HepG2 (cell line): ENCODE results near the gene HS3ST5. TPM values are rescaled to one million over a fixed set of nuclear protein-coding genes. Genes with fewer than 3 reads are reported as not detected.

Source experiments
- CCDC6 ChIP-seq: sonication (generic); formaldehyde crosslinking; IDR thresholded peaks from 2 replicates; pipeline ENCODE4 v1.8.1; 2022; ENCODE audit warnings: mild to moderate bottlenecking, missing genetic modification reagents, moderate library complexity
- GATAD2A ChIP-seq: IDR thresholded peaks from 2 replicates; pipeline ENCODE4 v1.6.1; 2016
- MXD4 ChIP-seq: IDR thresholded peaks from 2 replicates; pipeline ENCODE4 v1.6.1; 2016; ENCODE audit warnings: mild to moderate bottlenecking, missing biosample characterization, missing genetic modification reagents
- NCOA5 ChIP-seq: sonication (generic); formaldehyde crosslinking; IDR thresholded peaks from 2 replicates; pipeline ENCODE4 v1.4.0; 2020; ENCODE audit warnings: missing genetic modification reagents
- NFIC ChIP-seq: IDR thresholded peaks from 2 replicates; pipeline ENCODE4 v1.6.1; 2012; ENCODE audit warnings: mild to moderate bottlenecking, low read length, inconsistent platforms
- NRL ChIP-seq: sonication (generic); formaldehyde crosslinking; IDR thresholded peaks from 2 replicates; pipeline ENCODE4 v1.5.0; 2020; ENCODE audit warnings: missing genetic modification reagents, mild to moderate bottlenecking, moderate library complexity, borderline replicate concordance
- REXO4 ChIP-seq: sonication (generic); formaldehyde crosslinking; IDR thresholded peaks from 2 replicates; pipeline ENCODE4 v1.8.0; 2022; ENCODE audit warnings: missing genetic modification reagents, mild to moderate bottlenecking, borderline replicate concordance
- SMARCC2 ChIP-seq: fragments of 450-650 bp; IDR thresholded peaks from 2 replicates; pipeline ENCODE4 v1.6.1; 2017; ENCODE audit warnings: antibody characterized with exemption, mild to moderate bottlenecking
- TRIM24 ChIP-seq: sonication (generic); formaldehyde crosslinking; IDR thresholded peaks from 2 replicates; pipeline ENCODE4 v1.8.0; 2022; ENCODE audit warnings: mild to moderate bottlenecking, missing genetic modification reagents
- ZNF251 ChIP-seq: sonication (generic); formaldehyde crosslinking; IDR thresholded peaks from 2 replicates; pipeline ENCODE4 v1.9.0; 2021; ENCODE audit warnings: mild to moderate bottlenecking, missing genetic modification reagents
- ZNF274 ChIP-seq: sonication (generic); formaldehyde crosslinking; IDR thresholded peaks from 2 replicates; pipeline ENCODE4 v1.5.1; 2020; ENCODE audit warnings: mild to moderate bottlenecking, missing genetic modification reagents
- ZNF3 ChIP-seq: IDR thresholded peaks from 2 replicates; pipeline ENCODE4 v1.7.0; 2017; ENCODE audit warnings: inconsistent platforms
- ZNF570 ChIP-seq: sonication (generic); formaldehyde crosslinking; IDR thresholded peaks from 2 replicates; pipeline ENCODE4 v1.4.0; 2020; ENCODE audit warnings: mild to moderate bottlenecking, missing genetic modification reagents, borderline replicate concordance
- ZNF747 ChIP-seq: sonication (generic); formaldehyde crosslinking; IDR thresholded peaks from 2 replicates; pipeline ENCODE4 v1.8.1; 2023; ENCODE audit warnings: missing genetic modification reagents, mild to moderate bottlenecking, borderline replicate concordance
- ZNF776 ChIP-seq: sonication (generic); formaldehyde crosslinking; IDR thresholded peaks from 2 replicates; pipeline ENCODE4 v1.4.0; 2020; ENCODE audit warnings: mild to moderate bottlenecking, missing genetic modification reagents
- ZZZ3 ChIP-seq: sonication (generic); formaldehyde crosslinking; IDR thresholded peaks from 2 replicates; pipeline ENCODE4 v1.4.0; 2020; ENCODE audit warnings: missing genetic modification reagents, mild to moderate bottlenecking, borderline replicate concordance
- polyA plus RNA-seq, 8 experiments: library from polyadenylated mRNA; depleted of rRNA in 3 of 8; stranded (reverse) in 7 of 8; unstranded in 1 of 8; fragments of >200 nt; fragmentation: Illumina TruSeq in 4 of 8; extraction: Trizol in 4 of 8; gene quantifications; 2 replicates each; pipeline versions ENCODE4 v1.2.1 to v1.2.3, GENCODE V29; 2011 to 2016; ENCODE audit warnings: low read depth in 4 of 8, missing spikeins in 1 of 8, mixed read lengths in 1 of 8; ENCODE audit not compliant: insufficient read depth in 1 of 8
- total RNA-seq, 5 experiments: library from RNA; depleted of rRNA; stranded (reverse); fragments of >200 nt; fragmentation: Illumina TruSeq; extraction: Trizol; gene quantifications; 2 replicates each; pipeline ENCODE4 v1.2.3, GENCODE V29; 2016; ENCODE audit warnings: low read depth in 1 of 5
- TF ChIP-seq, protein P1 (sequence below): sonication (generic); formaldehyde crosslinking; IDR thresholded peaks from 2 replicates; pipeline ENCODE4 v1.9.0; 2021; ENCODE audit warnings: missing genetic modification reagents, mild to moderate bottlenecking, borderline replicate concordance
- TF ChIP-seq, protein P2 (sequence below): sonication (generic); formaldehyde crosslinking; IDR thresholded peaks from 2 replicates; pipeline ENCODE4 v1.4.0; 2020; ENCODE audit warnings: missing genetic modification reagents
- TF ChIP-seq, protein P3 (sequence below): sonication (generic); formaldehyde crosslinking; IDR thresholded peaks from 2 replicates; pipeline ENCODE4 v1.8.0; 2022; ENCODE audit warnings: mild to moderate bottlenecking, missing genetic modification reagents, moderate library complexity
- TF ChIP-seq, protein P4 (sequence below): sonication (generic); formaldehyde crosslinking; IDR thresholded peaks from 2 replicates; pipeline ENCODE4 v1.5.1; 2020; ENCODE audit warnings: mild to moderate bottlenecking, missing genetic modification reagents, borderline replicate concordance
- TF ChIP-seq, protein P5 (sequence below): IDR thresholded peaks from 2 replicates; pipeline ENCODE4 v1.6.1; 2016; ENCODE audit warnings: low read depth, borderline replicate concordance

The HS3ST5 gene
- total and polyA plus RNA-seq, 2 of the 13 experiments (the other 11 are each of a cell fraction or from before 2014, with no cell fraction given), result 1.1 to 1.6 TPM

DNA sequence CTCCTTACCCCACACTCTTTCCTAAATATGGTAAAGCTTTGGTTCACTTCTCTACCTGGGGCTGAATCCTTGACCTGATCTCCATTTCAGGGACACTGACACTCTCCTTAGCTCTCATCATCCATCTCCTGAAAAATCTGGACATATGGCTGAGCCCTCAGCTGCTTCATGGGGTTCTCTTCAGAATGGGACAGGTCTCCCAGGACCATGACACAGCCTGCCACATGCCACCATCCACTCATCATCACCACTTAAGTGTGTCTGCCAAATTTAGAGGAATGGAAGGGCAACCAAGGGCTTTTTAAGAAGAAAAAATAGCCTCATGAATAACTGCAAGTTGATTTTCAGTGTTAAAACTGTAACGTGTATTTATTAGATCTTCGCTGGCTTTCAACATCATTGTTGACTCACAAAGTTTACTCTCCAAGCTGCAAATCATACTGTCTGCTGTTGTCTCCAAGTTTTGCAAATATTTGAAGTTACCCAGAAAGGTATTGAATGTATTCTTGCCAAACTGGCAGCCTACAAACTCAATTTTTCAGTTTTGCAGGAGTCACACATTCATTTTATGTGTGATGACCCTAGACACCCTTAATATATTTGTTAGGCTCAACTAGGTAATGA, 41.1 kb downstream of the HS3ST5 start (continued):
- no peak for TF ChIP-seq CCDC6 (CRISPR knock-in tag)
- TF ChIP-seq GATAD2A (CRISPR knock-in tag), result peak; percentile 79
- TF ChIP-seq REXO4 (CRISPR knock-in tag), result no peak
- no peak for TF ChIP-seq ZNF3 (CRISPR knock-in tag)
- no peak for TF ChIP-seq TRIM24 (CRISPR knock-in tag)
- TF ChIP-seq, protein P1, sequence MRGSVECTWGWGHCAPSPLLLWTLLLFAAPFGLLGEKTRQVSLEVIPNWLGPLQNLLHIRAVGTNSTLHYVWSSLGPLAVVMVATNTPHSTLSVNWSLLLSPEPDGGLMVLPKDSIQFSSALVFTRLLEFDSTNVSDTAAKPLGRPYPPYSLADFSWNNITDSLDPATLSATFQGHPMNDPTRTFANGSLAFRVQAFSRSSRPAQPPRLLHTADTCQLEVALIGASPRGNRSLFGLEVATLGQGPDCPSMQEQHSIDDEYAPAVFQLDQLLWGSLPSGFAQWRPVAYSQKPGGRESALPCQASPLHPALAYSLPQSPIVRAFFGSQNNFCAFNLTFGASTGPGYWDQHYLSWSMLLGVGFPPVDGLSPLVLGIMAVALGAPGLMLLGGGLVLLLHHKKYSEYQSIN (CRISPR knock-in tag), result no peak
- TF ChIP-seq ZNF251, result no peak
- TF ChIP-seq ZNF570 (CRISPR knock-in tag), result no peak
- TF ChIP-seq, protein P2, sequence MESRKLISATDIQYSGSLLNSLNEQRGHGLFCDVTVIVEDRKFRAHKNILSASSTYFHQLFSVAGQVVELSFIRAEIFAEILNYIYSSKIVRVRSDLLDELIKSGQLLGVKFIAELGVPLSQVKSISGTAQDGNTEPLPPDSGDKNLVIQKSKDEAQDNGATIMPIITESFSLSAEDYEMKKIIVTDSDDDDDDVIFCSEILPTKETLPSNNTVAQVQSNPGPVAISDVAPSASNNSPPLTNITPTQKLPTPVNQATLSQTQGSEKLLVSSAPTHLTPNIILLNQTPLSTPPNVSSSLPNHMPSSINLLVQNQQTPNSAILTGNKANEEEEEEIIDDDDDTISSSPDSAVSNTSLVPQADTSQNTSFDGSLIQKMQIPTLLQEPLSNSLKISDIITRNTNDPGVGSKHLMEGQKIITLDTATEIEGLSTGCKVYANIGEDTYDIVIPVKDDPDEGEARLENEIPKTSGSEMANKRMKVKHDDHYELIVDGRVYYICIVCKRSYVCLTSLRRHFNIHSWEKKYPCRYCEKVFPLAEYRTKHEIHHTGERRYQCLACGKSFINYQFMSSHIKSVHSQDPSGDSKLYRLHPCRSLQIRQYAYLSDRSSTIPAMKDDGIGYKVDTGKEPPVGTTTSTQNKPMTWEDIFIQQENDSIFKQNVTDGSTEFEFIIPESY (CRISPR knock-in tag), result no peak
- TF ChIP-seq NCOA5, result no peak
- TF ChIP-seq NFIC, result peak; percentile 65; the same call in 1 of the 2 replicates
- no peak for TF ChIP-seq MXD4 (CRISPR knock-in tag)
- no peak for TF ChIP-seq NRL
- TF ChIP-seq SMARCC2, result no peak
- TF ChIP-seq, protein P3, sequence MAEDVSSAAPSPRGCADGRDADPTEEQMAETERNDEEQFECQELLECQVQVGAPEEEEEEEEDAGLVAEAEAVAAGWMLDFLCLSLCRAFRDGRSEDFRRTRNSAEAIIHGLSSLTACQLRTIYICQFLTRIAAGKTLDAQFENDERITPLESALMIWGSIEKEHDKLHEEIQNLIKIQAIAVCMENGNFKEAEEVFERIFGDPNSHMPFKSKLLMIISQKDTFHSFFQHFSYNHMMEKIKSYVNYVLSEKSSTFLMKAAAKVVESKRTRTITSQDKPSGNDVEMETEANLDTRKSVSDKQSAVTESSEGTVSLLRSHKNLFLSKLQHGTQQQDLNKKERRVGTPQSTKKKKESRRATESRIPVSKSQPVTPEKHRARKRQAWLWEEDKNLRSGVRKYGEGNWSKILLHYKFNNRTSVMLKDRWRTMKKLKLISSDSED (CRISPR knock-in tag), result no peak
- TF ChIP-seq, protein P4, sequence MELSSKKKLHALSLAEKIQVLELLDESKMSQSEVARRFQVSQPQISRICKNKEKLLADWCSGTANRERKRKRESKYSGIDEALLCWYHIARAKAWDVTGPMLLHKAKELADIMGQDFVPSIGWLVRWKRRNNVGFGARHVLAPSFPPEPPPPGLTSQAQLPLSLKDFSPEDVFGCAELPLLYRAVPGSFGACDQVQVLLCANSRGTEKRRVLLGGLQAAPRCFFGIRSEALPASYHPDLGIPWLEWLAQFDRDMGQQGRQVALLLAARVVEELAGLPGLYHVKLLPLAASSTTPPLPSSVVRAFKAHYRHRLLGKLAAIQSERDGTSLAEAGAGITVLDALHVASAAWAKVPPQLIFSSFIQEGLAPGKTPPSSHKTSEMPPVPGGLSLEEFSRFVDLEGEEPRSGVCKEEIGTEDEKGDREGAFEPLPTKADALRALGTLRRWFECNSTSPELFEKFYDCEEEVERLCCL (CRISPR knock-in tag), result no peak
- no peak for TF ChIP-seq ZNF776 (CRISPR knock-in tag)
- no peak for TF ChIP-seq ZZZ3 (CRISPR knock-in tag)
- no peak for TF ChIP-seq ZNF274 (CRISPR knock-in tag)
- no peak for TF ChIP-seq ZNF747 (CRISPR knock-in tag)
- TF ChIP-seq, protein P5, sequence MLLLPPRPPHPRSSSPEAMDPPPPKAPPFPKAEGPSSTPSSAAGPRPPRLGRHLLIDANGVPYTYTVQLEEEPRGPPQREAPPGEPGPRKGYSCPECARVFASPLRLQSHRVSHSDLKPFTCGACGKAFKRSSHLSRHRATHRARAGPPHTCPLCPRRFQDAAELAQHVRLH (CRISPR knock-in tag), result no peak
